Measurements from ENCODE around the gene RTN4. TPM values are rescaled to one million over a fixed set of nuclear protein-coding genes. Genes with fewer than 3 reads are reported as not detected.

RTN4 gene
- total RNA-seq, 1 experiment from 2014 or later = 200 TPM

DNA sequence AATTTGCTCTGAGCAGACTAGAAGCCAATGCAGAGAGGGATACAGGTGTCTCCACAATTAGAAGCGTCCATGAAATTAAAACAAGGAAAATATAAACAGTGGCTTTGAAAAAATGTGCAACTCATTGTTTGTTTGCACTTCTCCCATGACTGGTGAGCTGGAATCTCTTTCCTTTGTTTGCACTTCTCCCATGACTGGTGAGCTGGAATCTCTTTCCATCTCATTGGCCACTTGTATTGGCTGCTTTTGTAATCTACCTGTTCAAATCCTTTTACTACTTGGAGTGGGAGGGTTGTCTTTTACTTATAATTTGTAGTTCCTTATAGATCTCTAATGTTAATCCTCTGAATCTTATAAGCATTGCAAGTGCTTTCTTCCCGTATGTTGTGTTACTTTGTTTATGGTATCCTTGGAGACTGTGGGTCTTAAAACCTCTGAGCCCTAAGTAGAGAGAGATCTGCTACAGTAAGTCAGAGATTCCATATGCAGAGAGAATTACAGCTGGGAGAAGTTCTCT is 94.1 kb downstream of the RTN4 start:
- no peaks in the 10 kb centered on the region for H3K27me3 ChIP-seq (ENCODE audit: insufficient read depth, low read length)
- H3K4me3 Mint-ChIP-seq = no peak overlapping the region
- no peaks in the 10 kb centered on the region; the same call in 1 of the 2 replicates for H3K27me3 Mint-ChIP-seq (ENCODE audit: low read depth)
- H3K18ac ChIP-seq (ENCODE audit: insufficient read length, low read depth, low read length) = no peak overlapping the region
- H3K79me2 ChIP-seq (ENCODE audit: insufficient read depth, low read length) = no peaks in the 10 kb centered on the region
- no peak overlapping the region for H2AK5ac ChIP-seq (ENCODE audit: insufficient read length, low read length)
- H2BK120ac ChIP-seq (ENCODE audit: low read depth, low read length, poor library complexity, severe bottlenecking) = no peak overlapping the region
- no peak overlapping the region for H3K23ac ChIP-seq (ENCODE audit: insufficient read length, low read depth, low read length)
- no peak overlapping the region for H3K27ac ChIP-seq (ENCODE audit: insufficient read length, low read depth, low read length)
- no peaks in the 10 kb centered on the region for H3K9me3 ChIP-seq (ENCODE audit: control insufficient read depth, low read depth, low read length)
- no peak overlapping the region for H3K56ac ChIP-seq (ENCODE audit: insufficient read length, low read depth, low read length)
- no peak overlapping the region for H3K4me2 ChIP-seq (ENCODE audit: insufficient read depth, insufficient read length, low read length)
- no peak overlapping the region for H2BK5ac ChIP-seq (ENCODE audit: insufficient read length, low read length)
- no peak overlapping the region for H3T11ph ChIP-seq (ENCODE audit: low read length)
- peak overlapping the region in 1 of 3 experiments; percentile 16; a peak in 2 of 7 replicates for H3K27ac Mint-ChIP-seq
- peaks cover 10 to 26% of the 10 kb centered on the region in 2 experiments for H3K4me1 Mint-ChIP-seq
- no peak overlapping the region for H2AFZ ChIP-seq (ENCODE audit: low read length)
- no peak overlapping the region for H2BK12ac ChIP-seq (ENCODE audit: insufficient read length, low read depth, low read length)
- no peak overlapping the region for H3K9ac ChIP-seq (ENCODE audit: extremely low read depth, insufficient read length, low read length)
- no peak overlapping the region for H3K4ac ChIP-seq (ENCODE audit: low read depth, low read length)
- no peaks in the 10 kb centered on the region for H3K79me1 ChIP-seq (ENCODE audit: insufficient read depth, low read depth, low read length, poor library complexity, severe bottlenecking)
- H3K9me3 Mint-ChIP-seq = no peaks in the 10 kb centered on the region
- no peaks in the 10 kb centered on the region for H3K4me1 ChIP-seq (ENCODE audit: insufficient read depth, low read length)
- no peak overlapping the region for H2BK20ac ChIP-seq (ENCODE audit: low read depth, low read length, poor library complexity, severe bottlenecking)
- no peaks in the 10 kb centered on the region for H3K23me2 ChIP-seq (ENCODE audit: insufficient read length, low read depth, low read length, poor library complexity, severe bottlenecking)
- H3K14ac ChIP-seq (ENCODE audit: insufficient read depth, low read length) = no peak overlapping the region
- H2BK15ac ChIP-seq (ENCODE audit: low read depth, low read length) = no peak overlapping the region
- no peak overlapping the region for H4K91ac ChIP-seq (ENCODE audit: insufficient read length, low read depth, low read length)
- no peaks in the 10 kb centered on the region for H3K36me3 Mint-ChIP-seq (ENCODE audit: insufficient read depth in 1 of 3, low read depth in 3 of 3)
- DNase-seq = no peak
- H4K8ac ChIP-seq (replicated peaks; ENCODE audit: insufficient read length, low read depth, low read length) = no peak overlapping the region
- no peaks in the 10 kb centered on the region for H4K20me1 ChIP-seq (ENCODE audit: control insufficient read depth, insufficient read depth, insufficient read length)
- H4K5ac ChIP-seq (ENCODE audit: insufficient read length, low read depth, low read length) = no peak overlapping the region
- no CpG with 5 or more reads among the region's 2 CpGs for WGBS (ENCODE audit: extremely low coverage, insufficient read length, low lambda C conversion rate)
- TF ChIP-seq, protein P1, sequence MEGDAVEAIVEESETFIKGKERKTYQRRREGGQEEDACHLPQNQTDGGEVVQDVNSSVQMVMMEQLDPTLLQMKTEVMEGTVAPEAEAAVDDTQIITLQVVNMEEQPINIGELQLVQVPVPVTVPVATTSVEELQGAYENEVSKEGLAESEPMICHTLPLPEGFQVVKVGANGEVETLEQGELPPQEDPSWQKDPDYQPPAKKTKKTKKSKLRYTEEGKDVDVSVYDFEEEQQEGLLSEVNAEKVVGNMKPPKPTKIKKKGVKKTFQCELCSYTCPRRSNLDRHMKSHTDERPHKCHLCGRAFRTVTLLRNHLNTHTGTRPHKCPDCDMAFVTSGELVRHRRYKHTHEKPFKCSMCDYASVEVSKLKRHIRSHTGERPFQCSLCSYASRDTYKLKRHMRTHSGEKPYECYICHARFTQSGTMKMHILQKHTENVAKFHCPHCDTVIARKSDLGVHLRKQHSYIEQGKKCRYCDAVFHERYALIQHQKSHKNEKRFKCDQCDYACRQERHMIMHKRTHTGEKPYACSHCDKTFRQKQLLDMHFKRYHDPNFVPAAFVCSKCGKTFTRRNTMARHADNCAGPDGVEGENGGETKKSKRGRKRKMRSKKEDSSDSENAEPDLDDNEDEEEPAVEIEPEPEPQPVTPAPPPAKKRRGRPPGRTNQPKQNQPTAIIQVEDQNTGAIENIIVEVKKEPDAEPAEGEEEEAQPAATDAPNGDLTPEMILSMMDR (conservative IDR thresholded peaks at IDR 0.05) = no peak

Data from H9 (cell line).